Immature natural killer cell (primary cell): Measurements from ENCODE around the gene ARHGAP24. TPM values are rescaled to one million over a fixed set of nuclear protein-coding genes. Genes with fewer than 3 reads are reported as not detected.

Experiments
- DNase-seq, 3 donors: peaks; one replicate each; pipeline ENCODE4 v3.0.0; 2022; ENCODE audit warnings: mixed read lengths in 1 of 3
- H3K27ac Mint-ChIP-seq, 6 donors: one replicate each; pipeline ENCODE4 v1.8.0; 2020; ENCODE audit warnings: mixed read lengths in 6 of 6, mild to moderate bottlenecking in 5 of 6, inconsistent platforms in 4 of 6, moderate library complexity in 3 of 6
- H3K27me3 Mint-ChIP-seq, 3 donors: one replicate each; pipeline ENCODE4 v1.8.0; 2020 to 2021; ENCODE audit warnings: low read depth in 3 of 3, mild to moderate bottlenecking in 3 of 3, mixed read lengths in 3 of 3, moderate library complexity in 3 of 3, inconsistent platforms in 1 of 3
- H3K36me3 Mint-ChIP-seq, 3 donors: one replicate each; pipeline ENCODE4 v1.8.0; 2020; ENCODE audit warnings: mixed read lengths in 3 of 3, inconsistent platforms in 2 of 3, mild to moderate bottlenecking in 2 of 3
- H3K4me1 Mint-ChIP-seq, 2 donors: one replicate each; pipeline ENCODE4 v1.8.0; 2020; ENCODE audit warnings: inconsistent platforms in 2 of 2, mild to moderate bottlenecking in 2 of 2, mixed read lengths in 2 of 2, moderate library complexity in 1 of 2
- H3K4me3 Mint-ChIP-seq, 5 donors: one replicate each; pipeline ENCODE4 v1.8.0; 2020; ENCODE audit warnings: mild to moderate bottlenecking in 5 of 5, mixed read lengths in 5 of 5, inconsistent platforms in 3 of 5, moderate library complexity in 3 of 5
- H3K9me3 Mint-ChIP-seq, 6 donors: one replicate each; pipeline ENCODE4 v1.8.0; 2020; ENCODE audit warnings: mild to moderate bottlenecking in 6 of 6, mixed read lengths in 6 of 6, inconsistent platforms in 4 of 6, moderate library complexity in 3 of 6
- polyA plus RNA-seq, 3 donors: library from polyadenylated mRNA; unstranded; fragments of 300-500 nt; fragmentation: Illumina TruSeq; gene quantifications; one replicate each; pipeline ENCODE4 v1.2.3, GENCODE V29; 2021

ARHGAP24 gene
- polyA plus RNA-seq, 3 donors from 2014 or later, result 0.06 to 0.24 TPM; not detected in 1

GRCh38 chr4:85756938-85757337 is 282.0 kb downstream of the ARHGAP24 start:
- Mint-ChIP-seq H3K9me3 (peaks cover 0 to 39% (median 9%) of the 10 kb centered on the region in 6 donors), H3K27ac (no peak overlapping the region), H3K27me3 (peaks cover 0 to 2% (median 2%) of the 10 kb centered on the region in 3 donors), H3K4me1 (no peaks in the 10 kb centered on the region), H3K36me3 (no peaks in the 10 kb centered on the region), H3K4me3 (no peak overlapping the region)
- DNase-seq, result no peak

- no peak for DNase-seq
- no peaks in the 10 kb centered on the region for H3K4me1 Mint-ChIP-seq
- H3K27ac Mint-ChIP-seq, result no peak overlapping the region
- H3K36me3 Mint-ChIP-seq, result no peaks in the 10 kb centered on the region
- peaks cover 0 to 2% (median 2%) of the 10 kb centered on the region in 3 donors for H3K27me3 Mint-ChIP-seq
- peaks cover 0 to 33% (median 8%) of the 10 kb centered on the region in 6 donors for H3K9me3 Mint-ChIP-seq
- no peak overlapping the region for H3K4me3 Mint-ChIP-seq
These were observed 284.4 kb downstream of the ARHGAP24 start for GRCh38 chr4:85759388-85759787.

GRCh38 chr4:85760511-85760910 is 285.6 kb downstream of the ARHGAP24 start:
- no peak overlapping the region for H3K27ac Mint-ChIP-seq
- H3K36me3 Mint-ChIP-seq, result no peaks in the 10 kb centered on the region
- no peak overlapping the region for H3K4me3 Mint-ChIP-seq
- no peak for DNase-seq
- peaks cover 0 to 27% (median 7%) of the 10 kb centered on the region in 6 donors for H3K9me3 Mint-ChIP-seq
- peaks cover 0 to 2% (median 2%) of the 10 kb centered on the region in 3 donors for H3K27me3 Mint-ChIP-seq
- H3K4me1 Mint-ChIP-seq, result no peaks in the 10 kb centered on the region

- Mint-ChIP-seq H3K27ac (no peak overlapping the region), H3K4me1 (no peaks in the 10 kb centered on the region), H3K9me3 (peaks cover 0 to 29% (median 10%) of the 10 kb centered on the region in 6 donors), H3K36me3 (no peaks in the 10 kb centered on the region), H3K4me3 (no peak overlapping the region), H3K27me3 (peaks cover 0 to 2% (median 2%) of the 10 kb centered on the region in 3 donors)
- DNase-seq, result no peak
These were observed 287.0 kb downstream of the ARHGAP24 start for GRCh38 chr4:85761803-85762528.

GRCh38 chr4:85762529-85762871 is 287.6 kb downstream of the ARHGAP24 start:
- DNase-seq, result no peak
- Mint-ChIP-seq H3K27me3 (peaks cover 0 to 2% (median 2%) of the 10 kb centered on the region in 3 donors), H3K9me3 (peaks cover 0 to 33% (median 10%) of the 10 kb centered on the region in 6 donors), H3K36me3 (no peaks in the 10 kb centered on the region), H3K4me3 (no peak overlapping the region), H3K27ac (no peak overlapping the region), H3K4me1 (no peaks in the 10 kb centered on the region)

GRCh38 chr4:85763202-85763601 is 288.3 kb downstream of the ARHGAP24 start:
- no peaks in the 10 kb centered on the region for H3K36me3 Mint-ChIP-seq
- DNase-seq, result no peak
- H3K4me1 Mint-ChIP-seq, result no peaks in the 10 kb centered on the region
- peaks cover 3 to 37% (median 9%) of the 10 kb centered on the region in 6 donors for H3K9me3 Mint-ChIP-seq
- no peak overlapping the region for H3K4me3 Mint-ChIP-seq
- peaks cover 0 to 2% (median 2%) of the 10 kb centered on the region in 3 donors for H3K27me3 Mint-ChIP-seq
- H3K27ac Mint-ChIP-seq, result no peak overlapping the region

GRCh38 chr4:85767649-85768048 is 292.7 kb downstream of the ARHGAP24 start:
- no peak overlapping the region for H3K27ac Mint-ChIP-seq
- no peak overlapping the region for H3K4me3 Mint-ChIP-seq
- no peaks in the 10 kb centered on the region for H3K4me1 Mint-ChIP-seq

GRCh38 chr4:85769009-85769408 is 294.1 kb downstream of the ARHGAP24 start:
- Mint-ChIP-seq H3K27ac (no peak overlapping the region), H3K36me3 (no peaks in the 10 kb centered on the region), H3K4me3 (no peak overlapping the region), H3K4me1 (no peaks in the 10 kb centered on the region), H3K9me3 (peaks cover 3 to 17% (median 6%) of the 10 kb centered on the region in 6 donors), H3K27me3 (no peaks in the 10 kb centered on the region)
- DNase-seq, result no peak

More at GRCh38 chr4:85767649-85768048, 292.7 kb downstream of the ARHGAP24 start:
- no peaks in the 10 kb centered on the region for H3K27me3 Mint-ChIP-seq
- H3K9me3 Mint-ChIP-seq, result peaks cover 2 to 17% (median 6%) of the 10 kb centered on the region in 6 donors
- no peaks in the 10 kb centered on the region for H3K36me3 Mint-ChIP-seq
- no peak for DNase-seq

GRCh38 chr4:85772470-85772869 is 297.5 kb downstream of the ARHGAP24 start:
- H3K27ac Mint-ChIP-seq, result no peak overlapping the region
- no peaks in the 10 kb centered on the region for H3K27me3 Mint-ChIP-seq
- H3K9me3 Mint-ChIP-seq, result peaks cover 0 to 19% (median 5%) of the 10 kb centered on the region in 6 donors
- no peak for DNase-seq
- no peak overlapping the region for H3K4me3 Mint-ChIP-seq
- H3K4me1 Mint-ChIP-seq, result no peaks in the 10 kb centered on the region
- no peaks in the 10 kb centered on the region for H3K36me3 Mint-ChIP-seq

GRCh38 chr4:85773372-85773771 is 298.4 kb downstream of the ARHGAP24 start:
- Mint-ChIP-seq H3K27ac (no peak overlapping the region), H3K27me3 (no peaks in the 10 kb centered on the region), H3K4me3 (no peak overlapping the region), H3K36me3 (no peaks in the 10 kb centered on the region), H3K4me1 (no peaks in the 10 kb centered on the region), H3K9me3 (peaks cover 0 to 19% (median 4%) of the 10 kb centered on the region in 6 donors)
- no peak for DNase-seq

GRCh38 chr4:85774000-85774399 is 299.1 kb downstream of the ARHGAP24 start:
- Mint-ChIP-seq H3K27me3 (no peaks in the 10 kb centered on the region), H3K4me3 (no peak overlapping the region), H3K4me1 (no peaks in the 10 kb centered on the region), H3K36me3 (no peaks in the 10 kb centered on the region), H3K9me3 (peaks cover 0 to 17% (median 4%) of the 10 kb centered on the region in 6 donors), H3K27ac (no peak overlapping the region)
- DNase-seq, result no peak

- no peak overlapping the region for H3K27ac Mint-ChIP-seq
- no peaks in the 10 kb centered on the region for H3K36me3 Mint-ChIP-seq
- no peak overlapping the region for H3K4me3 Mint-ChIP-seq
- DNase-seq, result no peak
- no peaks in the 10 kb centered on the region for H3K27me3 Mint-ChIP-seq
- H3K4me1 Mint-ChIP-seq, result no peaks in the 10 kb centered on the region
- H3K9me3 Mint-ChIP-seq, result peaks cover 0 to 19% (median 5%) of the 10 kb centered on the region in 6 donors
These were observed 299.5 kb downstream of the ARHGAP24 start for GRCh38 chr4:85774489-85774888.

- DNase-seq, result no peak
- Mint-ChIP-seq H3K4me3 (no peak overlapping the region), H3K4me1 (no peaks in the 10 kb centered on the region), H3K27me3 (no peaks in the 10 kb centered on the region), H3K27ac (no peak overlapping the region), H3K36me3 (no peaks in the 10 kb centered on the region), H3K9me3 (peaks cover 0 to 21% (median 5%) of the 10 kb centered on the region in 6 donors)
These were observed 301.1 kb downstream of the ARHGAP24 start for GRCh38 chr4:85776096-85776495.

- Mint-ChIP-seq H3K27me3 (no peaks in the 10 kb centered on the region), H3K4me1 (no peaks in the 10 kb centered on the region), H3K4me3 (no peak overlapping the region), H3K36me3 (no peaks in the 10 kb centered on the region), H3K27ac (no peak overlapping the region), H3K9me3 (peaks cover 0 to 21% (median 6%) of the 10 kb centered on the region in 6 donors)
- DNase-seq, result no peak
These were observed 301.6 kb downstream of the ARHGAP24 start for GRCh38 chr4:85776579-85776978.
